Ovary (tissue), 3 donors: ENCODE results near the gene SORD.

Experiments
- CTCF ChIP-seq, 3 donors: fragments of 450-650 bp in 2 of 3; fragments of 200-600 bp in 1 of 3; IDR thresholded peaks; one replicate each; pipeline versions ENCODE4 v1.5.1 to v1.8.0; 2016 to 2022; ENCODE audit warnings: antibody characterized with exemption in 3 of 3, mild to moderate bottlenecking in 1 of 3
- POLR2A ChIP-seq: fragments of 450-650 bp; IDR thresholded peaks from one replicate; pipeline ENCODE4 v1.6.1; 2017; ENCODE audit warnings: antibody characterized with exemption, mild to moderate bottlenecking, moderate library complexity
- donor health status: DM: no; HTN: no; CAD: no.

- TF ChIP-seq CTCF (IDR thresholded peaks at IDR 0.05) (no peak), POLR2A (no peak)
Observed at GRCh38 chr15:45116482-45117307, 93.7 kb downstream of the SORD start.
